Measurements from ENCODE around the gene TMEM38B.

The TMEM38B gene

DNA sequence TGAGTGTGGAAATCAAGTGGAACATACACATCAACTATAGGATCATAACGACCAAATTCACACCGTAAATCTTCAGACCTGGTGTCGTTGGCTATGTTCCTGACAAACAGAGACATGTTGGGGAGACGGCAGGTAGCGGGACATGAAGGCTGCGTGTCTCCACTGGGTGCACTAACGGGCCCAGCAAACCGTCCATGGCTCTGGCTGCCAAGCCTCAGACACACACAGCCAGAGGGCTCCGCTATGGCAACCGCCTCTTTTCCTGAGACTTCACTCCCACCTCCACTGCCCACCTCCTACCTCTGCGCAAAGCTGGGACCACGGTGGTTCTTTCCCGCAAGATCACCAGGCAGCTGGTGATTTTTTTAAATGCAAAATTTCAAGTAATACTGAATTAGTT, 16.3 kb downstream of the TMEM38B start:
- TF ChIP-seq, protein P1, sequence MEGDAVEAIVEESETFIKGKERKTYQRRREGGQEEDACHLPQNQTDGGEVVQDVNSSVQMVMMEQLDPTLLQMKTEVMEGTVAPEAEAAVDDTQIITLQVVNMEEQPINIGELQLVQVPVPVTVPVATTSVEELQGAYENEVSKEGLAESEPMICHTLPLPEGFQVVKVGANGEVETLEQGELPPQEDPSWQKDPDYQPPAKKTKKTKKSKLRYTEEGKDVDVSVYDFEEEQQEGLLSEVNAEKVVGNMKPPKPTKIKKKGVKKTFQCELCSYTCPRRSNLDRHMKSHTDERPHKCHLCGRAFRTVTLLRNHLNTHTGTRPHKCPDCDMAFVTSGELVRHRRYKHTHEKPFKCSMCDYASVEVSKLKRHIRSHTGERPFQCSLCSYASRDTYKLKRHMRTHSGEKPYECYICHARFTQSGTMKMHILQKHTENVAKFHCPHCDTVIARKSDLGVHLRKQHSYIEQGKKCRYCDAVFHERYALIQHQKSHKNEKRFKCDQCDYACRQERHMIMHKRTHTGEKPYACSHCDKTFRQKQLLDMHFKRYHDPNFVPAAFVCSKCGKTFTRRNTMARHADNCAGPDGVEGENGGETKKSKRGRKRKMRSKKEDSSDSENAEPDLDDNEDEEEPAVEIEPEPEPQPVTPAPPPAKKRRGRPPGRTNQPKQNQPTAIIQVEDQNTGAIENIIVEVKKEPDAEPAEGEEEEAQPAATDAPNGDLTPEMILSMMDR (IDR thresholded peaks at IDR 0.05; ENCODE audit: insufficient read depth, missing control alignments): no peak

GRCh38 chr9:105711867-105712266, 17.5 kb downstream of the TMEM38B start:
- no peak for DNase-seq (ENCODE audit: insufficient read length, low spot score)
- no peak for FAIRE-seq
- TF ChIP-seq, protein P1 (IDR thresholded peaks at IDR 0.05; ENCODE audit: insufficient read depth, missing control alignments): no peak

More for the DNA sequence above, 16.3 kb downstream of the TMEM38B start:
- DNase-seq (ENCODE audit: insufficient read length, low spot score) (no peak), FAIRE-seq (no peak)

- DNase-seq (ENCODE audit: insufficient read length, low spot score) (no peak), FAIRE-seq (no peak)
Measured at GRCh38 chr9:105712297-105712696, 18.0 kb downstream of the TMEM38B start.

GRCh38 chr9:105712773-105713172, 18.4 kb downstream of the TMEM38B start:
- DNase-seq (ENCODE audit: insufficient read length, low spot score) (no peak), FAIRE-seq (no peak)
- TF ChIP-seq, protein P1 (IDR thresholded peaks at IDR 0.05; ENCODE audit: insufficient read depth, missing control alignments): no peak

More at GRCh38 chr9:105712297-105712696, 18.0 kb downstream of the TMEM38B start:
- TF ChIP-seq, protein P1 (IDR thresholded peaks at IDR 0.05; ENCODE audit: insufficient read depth, missing control alignments): no peak

GRCh38 chr9:105713260-105714019, 19.1 kb downstream of the TMEM38B start:
- TF ChIP-seq, protein P1 (IDR thresholded peaks at IDR 0.05; ENCODE audit: insufficient read depth, missing control alignments): no peak
- no peak for DNase-seq (ENCODE audit: insufficient read length, low spot score)
- FAIRE-seq: no peak

DNA sequence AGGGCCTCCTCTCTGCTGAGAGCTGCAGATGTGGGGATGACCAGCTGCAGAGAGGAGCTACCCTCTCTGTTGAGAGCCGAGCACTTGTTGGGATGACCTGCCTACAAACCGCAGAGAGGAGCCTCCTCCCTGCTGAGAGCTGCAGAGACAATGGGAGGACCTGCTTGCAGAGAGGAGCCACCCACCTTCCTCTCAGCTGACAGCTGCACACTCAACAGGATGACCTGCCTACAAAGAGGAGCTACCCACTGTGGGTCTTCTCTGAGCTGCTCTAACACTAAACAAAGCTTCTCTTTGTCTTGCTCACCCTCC, 19.6 kb downstream of the TMEM38B start:
- TF ChIP-seq, protein P1 (IDR thresholded peaks at IDR 0.05; ENCODE audit: insufficient read depth, missing control alignments): no peak
- FAIRE-seq: no peak
- no peak for DNase-seq (ENCODE audit: insufficient read length, low spot score)

GRCh38 chr9:105716146-105716545, 21.8 kb downstream of the TMEM38B start:
- DNase-seq (ENCODE audit: insufficient read length, low spot score) (no peak), FAIRE-seq (no peak)
- TF ChIP-seq, protein P1 (IDR thresholded peaks at IDR 0.05; ENCODE audit: insufficient read depth, missing control alignments): no peak

All from D721Med (cell line).